ENCODE results near the gene ALDH9A1.

ALDH9A1 gene

DNA sequence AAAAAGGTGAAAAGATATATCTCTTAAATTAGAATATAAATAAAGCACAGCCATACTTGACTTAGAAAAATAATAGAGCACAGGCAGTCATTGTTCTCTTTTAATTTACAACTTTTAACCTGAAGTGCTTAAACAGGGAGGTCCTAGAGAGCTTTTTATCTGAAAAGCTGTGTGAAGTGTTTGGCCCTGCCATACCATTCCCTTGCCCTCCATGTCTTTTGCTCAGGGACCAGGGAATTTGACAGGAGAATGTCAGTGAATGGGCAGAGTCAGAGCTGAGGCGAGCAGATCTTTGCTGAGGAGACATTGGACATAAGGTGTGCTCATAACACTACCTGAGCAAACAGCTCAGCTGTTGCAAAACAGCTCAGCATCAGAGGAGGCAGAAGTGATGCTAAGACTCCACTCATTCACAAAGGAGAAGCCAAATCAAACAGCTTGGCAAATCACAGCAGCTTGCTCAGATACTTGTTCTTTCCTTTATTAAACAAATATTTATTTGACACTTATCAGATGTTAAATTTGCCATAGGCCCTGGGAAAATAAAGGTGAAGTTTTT lies 82.2 kb downstream of the ALDH9A1 start:
- no peak for DNase-seq

Measured in NCI-H446 treated with DMSO at 0.1 percent for 48 hours (cell line).